ENCODE results near the gene APOA1.
"Not testable (repeated sequence)": the region's sequence is repeated elsewhere in the genome, so short reads cannot be mapped to it uniquely, and the experiment has no call there.

Gene APOA1

DNA sequence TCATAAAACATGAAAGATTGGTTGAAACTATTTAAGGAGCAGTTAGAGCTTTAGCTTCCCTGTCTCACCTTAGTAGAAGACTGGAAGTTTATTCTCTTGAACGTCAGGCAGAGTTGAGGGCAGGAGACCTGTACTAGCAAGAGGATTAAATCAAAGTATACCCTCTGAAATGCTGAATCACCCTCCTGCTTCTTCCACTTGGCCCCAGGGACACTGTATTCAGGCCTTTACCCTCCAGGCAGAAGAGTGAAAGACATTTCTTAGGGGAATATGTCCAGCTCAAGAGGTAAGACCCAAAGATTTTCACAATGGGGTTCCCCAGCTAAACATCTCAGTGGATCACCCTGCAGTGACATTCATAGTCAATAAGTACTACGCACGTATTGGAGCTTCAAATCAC, 26.2 kb downstream of the APOA1 start:
- DNase-seq = no peak

DNA sequence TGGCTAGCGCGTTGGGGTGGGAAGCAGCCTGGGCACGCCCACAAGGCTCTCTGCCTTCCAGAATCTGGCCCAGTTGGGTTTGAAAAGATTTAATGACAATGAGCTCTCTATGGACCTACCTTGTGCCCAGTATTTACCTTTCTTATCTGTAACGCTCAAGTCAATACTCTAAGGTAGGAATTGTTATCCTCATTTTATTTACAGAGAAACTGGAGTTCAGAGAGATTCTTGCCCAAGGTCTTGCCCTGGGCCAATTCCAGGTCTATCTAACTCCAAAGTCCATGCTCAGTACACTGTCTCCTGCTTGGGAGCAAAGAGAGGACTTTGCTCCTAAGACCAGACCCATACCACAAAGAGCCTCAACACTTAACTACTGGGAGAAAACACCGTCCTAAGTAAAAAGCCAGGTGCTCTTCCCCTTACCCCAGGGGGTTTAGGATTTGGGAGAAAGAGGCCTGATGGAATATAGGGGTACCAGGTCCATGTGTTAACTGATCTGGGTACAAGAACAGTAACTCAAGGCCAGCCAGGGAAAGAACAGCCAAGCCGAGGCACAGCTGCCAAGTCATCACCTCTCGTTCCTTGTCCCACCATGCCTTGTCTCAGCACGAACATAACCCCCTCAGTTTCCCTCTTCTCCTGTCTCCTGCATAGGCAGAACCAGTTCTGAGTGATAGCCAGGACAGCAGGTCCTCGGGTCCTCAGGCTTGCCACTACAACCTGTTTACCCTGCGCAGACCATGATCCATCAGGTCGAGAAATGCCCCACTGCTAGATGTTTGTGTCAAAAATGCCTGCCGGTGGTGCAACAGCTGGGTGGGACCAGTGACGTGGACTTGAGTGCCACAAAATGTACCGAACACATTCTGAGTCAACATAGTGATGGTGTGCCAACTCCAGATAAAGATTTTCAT, 28.9 kb downstream of the APOA1 start:
- DNase-seq = no peak

DNA sequence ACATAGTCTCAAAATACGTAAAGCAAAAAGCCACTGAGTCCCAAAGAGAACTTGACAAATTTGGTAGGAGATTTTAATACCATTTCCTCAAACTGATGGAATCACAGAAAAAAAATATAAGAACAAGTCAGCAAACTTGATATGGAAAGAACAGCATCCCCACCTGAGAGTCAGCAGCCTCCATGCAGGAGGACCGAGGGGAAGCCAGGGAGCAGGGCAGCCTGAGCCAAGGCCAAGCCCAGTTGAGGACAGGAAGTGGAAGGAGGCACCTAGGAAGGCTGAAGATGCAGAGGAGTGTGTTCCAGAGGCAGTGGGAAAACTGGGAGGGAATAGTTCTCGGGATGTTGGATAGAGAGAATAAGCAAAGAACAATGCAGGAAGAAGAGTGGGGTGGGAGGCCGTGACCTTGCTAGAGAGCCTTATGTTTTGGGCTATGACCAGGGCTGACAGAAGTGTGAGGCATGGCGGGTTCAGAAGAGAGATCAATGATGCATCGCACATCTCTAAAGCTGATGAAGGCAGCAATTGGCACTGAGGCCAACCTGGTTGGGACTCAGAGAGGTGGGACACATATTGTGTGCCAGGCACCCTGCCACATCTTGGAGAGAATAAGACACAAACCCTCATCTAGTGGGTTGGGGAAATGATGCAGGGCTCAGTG, 29.7 kb downstream of the APOA1 start:
- DNase-seq = no peak

DNA sequence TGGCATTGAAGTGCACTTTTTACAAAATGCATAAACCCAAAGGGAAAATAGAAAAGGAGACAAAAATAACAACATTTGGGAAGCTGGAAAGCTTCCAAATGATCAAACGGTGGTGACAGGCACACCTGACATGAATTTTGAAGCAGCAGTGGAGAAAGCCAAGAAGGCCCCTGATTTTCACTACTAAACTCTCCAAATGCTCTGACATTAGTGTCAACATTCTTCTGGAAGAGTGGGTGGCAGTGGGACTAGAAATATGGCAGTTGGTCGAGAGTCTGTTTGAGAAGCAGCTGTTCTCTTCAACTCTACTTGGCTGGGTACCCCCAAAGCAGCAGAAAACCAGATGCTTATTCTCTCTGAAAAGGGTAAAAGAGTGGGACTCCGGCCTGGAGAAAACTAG, 33.4 kb downstream of the APOA1 start:
- no peak for DNase-seq

DNA sequence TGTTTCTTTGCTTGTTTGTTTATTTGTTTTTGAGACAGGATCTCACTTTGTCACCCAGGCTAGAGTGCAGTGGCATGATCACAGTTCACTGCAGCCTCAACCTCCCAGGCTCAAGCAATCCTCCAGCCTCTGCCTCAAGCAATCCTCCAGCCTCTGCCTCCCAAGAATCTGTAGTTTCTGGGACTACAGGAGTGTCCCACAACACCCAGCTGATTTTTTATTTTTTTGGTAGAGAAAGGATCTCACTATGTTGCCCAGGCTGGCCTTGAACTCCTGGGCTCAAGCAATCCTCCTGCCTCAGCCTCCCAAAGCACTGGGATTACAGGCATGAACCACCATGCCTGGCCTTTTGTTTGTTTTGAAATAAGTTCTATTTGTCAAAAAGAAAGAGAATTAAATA, 35.8 kb downstream of the APOA1 start:
- DNase-seq = not testable (repeated sequence)

DNA sequence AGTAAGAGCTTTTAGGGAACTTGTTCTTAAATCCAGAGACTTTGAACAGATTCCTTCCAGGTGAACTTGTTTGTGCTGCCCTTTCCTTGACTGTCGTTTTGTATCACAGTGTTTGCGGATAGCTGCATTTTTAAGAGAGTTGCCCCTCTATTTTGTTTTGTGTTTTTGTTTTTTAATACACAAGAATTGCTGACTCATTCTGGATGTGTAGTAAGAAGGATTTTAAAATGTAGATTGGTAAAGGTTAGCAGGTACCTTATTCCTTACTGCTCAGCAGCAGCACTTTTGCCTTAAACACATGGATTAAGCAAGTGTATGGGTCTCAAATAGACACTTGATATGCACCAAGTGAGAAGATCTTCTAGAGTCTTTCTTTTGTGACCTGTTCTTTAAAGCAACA, 36.8 kb downstream of the APOA1 start:
- DNase-seq = no peak

DNA sequence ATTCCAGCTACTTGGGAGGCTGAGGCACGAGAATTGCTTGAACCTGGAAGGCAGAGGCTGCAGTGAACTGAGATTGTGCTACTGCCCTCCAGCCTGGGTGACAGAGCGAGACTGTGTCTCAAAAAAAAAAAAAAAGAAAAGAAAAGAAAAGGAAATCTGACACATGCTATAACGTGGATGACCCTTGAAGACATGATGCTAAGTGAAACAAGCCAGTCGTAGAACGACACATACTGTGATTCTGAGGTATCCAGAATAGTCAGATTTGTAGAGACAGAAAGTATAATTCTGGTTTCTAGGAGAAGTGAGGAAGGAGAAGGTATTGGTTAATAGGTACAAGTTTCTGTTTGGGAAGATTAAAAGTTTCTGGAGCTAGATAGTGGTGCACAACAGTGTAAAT, 39.1 kb downstream of the APOA1 start:
- no peak for DNase-seq

DNA sequence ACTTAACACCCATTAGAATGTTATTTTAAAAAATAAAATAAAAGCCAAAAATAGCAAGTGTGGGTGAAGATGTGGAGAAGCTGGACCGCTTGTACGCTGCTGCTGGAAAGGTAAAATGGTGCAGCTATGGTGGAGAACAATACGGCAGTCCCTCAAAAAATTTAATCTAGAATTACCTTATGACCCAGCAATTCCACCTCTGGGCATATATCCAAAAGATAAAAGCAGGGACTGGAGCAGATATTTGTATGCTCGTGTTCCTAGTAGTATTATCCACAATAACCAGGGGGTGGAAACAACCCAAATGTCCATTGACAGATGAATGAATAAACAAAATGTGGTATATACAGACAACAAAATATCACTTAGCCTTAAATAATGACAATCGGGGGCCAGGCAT, 39.6 kb downstream of the APOA1 start:
- DNase-seq = no peak

DNA sequence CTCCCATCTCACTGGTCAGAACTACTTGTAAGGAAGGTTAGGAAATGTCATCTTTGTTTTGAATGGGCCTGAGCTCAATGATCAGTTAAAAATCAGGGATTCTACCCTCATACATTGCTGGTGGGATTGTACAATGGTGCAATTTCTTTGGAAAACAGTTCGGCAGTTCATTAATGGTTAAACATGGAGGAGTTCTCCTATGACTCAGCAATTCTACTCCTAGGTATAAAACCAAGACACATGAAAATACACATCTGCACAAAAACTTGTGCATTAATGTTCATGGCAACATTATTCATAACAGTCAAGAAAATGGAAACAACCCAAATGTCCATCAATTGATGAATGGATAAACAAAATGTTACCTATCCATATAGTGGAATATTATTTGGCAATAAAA, 40.9 kb downstream of the APOA1 start:
- DNase-seq = no peak

DNA sequence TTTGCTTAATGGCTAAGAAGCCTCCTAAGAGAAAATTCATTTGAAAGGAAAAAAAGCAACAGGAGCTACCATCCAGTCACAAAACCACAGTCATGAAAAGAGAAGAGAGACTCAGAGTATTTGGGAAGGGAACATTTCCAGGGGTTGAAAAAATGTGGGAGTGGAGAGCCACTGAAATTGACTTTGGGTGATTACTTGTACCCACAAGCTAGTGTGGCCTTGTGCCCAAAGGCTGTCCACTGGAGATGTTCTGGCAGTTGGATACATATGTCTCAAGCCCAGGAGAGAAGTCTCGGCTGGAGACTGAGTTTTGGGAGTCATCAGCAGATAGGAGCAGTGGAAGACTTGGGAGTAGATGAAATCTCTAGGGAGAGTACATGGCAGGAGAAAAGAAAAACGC, 42.6 kb downstream of the APOA1 start:
- no peak for DNase-seq

DNA sequence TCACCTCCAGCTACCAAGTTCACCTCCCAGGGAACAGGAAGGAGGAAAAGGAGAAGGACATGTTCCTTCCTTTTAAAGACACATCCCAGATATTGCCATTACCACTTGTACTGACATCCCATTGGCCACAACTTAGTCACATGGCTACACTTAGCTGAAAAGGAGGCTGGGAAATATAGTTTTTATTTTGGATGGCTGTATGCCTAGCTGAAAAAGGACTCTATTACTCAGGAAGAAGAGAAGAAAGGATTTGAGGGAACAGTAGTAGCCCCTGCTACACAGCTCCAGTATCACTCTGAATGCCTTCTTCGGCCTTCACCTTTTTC, 43.7 kb downstream of the APOA1 start:
- peak; percentile 25 for DNase-seq

DNA sequence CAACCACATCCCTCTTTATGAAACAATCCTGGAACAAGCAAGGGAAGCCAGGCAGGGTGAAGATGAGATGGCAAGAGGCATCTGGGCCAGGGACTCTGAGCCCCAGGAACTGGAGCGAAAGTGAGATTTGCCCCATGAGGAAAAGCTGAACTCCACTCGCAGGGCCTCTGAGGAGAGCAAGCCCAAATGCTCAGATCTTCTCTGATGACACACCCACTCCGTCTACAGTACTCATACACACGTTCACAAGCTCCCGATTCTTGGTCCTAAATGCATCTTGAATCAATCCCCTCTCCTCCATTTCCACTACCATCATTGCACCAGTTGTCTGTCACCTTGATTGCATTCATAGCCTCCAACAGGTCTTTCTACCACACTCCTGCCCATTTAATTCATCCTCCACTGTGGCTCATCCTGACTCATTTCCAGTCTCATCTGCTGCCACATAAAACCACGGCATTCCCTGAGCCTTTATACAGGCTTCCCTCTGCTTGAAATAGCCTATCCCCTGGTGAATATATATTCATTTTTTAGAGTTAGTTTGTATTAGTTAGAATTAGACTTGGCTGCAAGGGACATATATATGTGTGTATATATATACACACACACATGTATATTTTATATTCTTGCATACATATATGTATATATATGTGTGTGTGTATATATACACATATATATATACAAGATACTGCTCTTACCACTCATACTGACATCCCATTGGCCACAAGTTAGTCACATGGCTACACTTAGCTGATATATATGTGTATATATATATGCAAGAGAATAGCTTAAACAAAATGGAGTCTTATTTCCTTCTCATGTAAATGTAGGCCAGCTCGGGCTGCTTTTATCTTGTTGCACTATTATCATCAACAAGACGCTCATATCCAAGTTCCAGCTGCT, 44.3 kb downstream of the APOA1 start:
- DNase-seq = no peak

DNA sequence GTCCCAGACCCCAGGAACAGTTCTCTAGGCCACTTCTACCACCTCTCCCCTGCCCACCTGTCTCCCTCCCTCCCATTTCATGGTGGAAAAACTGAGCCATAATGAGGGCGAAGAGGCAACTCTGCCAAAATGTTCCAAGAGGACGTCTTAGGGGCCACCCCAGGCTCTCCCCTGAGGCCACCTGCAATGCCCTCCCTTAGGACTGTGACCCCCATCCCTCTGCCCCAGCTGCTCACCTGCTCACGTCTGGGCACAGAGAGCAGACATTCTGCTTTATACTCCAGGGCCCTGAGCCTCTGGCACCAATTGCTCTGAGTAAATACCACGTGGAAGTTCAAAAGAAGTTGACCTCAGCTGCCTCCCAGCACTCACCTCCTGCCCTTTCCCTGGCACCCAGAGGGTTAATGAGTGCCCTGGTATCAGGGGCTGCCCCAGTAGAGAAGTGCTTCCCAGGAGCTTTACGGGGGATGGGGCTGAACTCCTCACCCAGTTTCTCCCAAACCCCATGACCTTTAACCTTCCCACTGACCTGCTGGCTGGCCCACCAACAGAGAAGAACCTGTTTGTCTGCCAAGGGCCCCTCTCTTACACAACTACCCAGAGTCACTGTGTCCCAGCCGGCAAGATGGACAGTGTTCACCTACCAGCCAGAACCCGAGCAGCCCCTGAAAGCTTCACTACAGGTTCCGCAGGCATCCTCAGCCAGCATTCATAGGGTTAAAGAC, 45.1 kb downstream of the APOA1 start:
- DNase-seq = no peak

DNA sequence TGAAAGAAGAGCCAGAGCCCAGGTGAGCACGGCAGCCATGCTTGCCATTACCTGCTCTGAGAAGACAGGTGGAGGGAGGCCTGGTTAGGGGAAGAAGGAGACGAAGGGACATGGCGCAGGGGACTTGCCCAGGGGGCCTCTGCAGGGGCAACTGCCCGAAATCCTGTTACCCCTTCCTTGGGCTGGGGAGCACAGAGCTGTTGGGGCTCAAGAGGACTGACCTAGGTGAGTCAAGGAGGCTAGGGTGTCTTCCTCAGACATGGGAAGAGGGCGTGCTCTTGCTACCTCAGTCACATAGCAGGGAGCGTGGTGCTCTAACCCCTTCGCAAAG, 45.6 kb downstream of the APOA1 start, which contains the start of gene APOA5:
Gene APOA5, minus strand, starts transcription at position 67 of the 331 bp plus-strand sequence. Its CDS starts 19 bp downstream, at position 48.
- no peak for DNase-seq

DNA sequence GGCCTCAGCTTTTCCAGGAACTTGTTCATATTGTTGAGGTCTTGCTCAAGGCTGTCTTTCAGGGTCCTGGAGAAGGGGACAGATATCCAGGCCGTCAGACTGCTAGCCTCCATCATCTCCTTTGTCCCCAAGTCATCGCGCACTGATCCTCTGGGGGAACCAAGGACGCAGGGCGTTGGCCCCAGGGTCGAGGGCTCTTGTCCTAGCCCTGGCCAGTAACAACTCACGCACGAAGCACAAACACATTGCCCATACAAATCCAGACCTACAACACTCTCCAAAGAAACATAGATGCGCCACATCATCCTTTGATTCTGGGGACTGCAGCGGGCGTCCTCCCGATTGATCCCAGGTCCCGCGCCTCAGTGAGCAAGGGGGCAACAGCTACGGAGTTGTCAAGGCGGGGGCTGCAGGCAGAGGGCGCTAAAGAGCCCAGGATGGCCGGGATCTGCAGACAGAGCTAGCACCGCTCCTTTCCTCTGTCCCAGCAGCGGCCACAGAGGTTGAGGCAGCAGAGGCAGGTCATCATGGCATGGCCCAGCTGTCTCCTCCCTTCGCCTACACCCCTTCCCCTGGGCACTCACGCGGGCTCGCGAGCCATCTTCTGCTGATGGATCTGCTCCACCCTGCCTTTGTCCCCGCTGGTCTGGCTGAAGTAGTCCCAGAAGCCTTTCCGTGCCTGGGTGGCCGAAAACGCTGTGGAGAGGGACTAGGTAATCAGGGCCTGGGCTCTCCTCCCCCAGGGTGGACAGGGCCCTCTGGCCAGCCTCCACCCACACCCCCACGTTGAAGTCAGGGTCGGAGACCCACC, 46.2 kb downstream of the APOA1 start:
- peak; percentile 84 for DNase-seq

DNA sequence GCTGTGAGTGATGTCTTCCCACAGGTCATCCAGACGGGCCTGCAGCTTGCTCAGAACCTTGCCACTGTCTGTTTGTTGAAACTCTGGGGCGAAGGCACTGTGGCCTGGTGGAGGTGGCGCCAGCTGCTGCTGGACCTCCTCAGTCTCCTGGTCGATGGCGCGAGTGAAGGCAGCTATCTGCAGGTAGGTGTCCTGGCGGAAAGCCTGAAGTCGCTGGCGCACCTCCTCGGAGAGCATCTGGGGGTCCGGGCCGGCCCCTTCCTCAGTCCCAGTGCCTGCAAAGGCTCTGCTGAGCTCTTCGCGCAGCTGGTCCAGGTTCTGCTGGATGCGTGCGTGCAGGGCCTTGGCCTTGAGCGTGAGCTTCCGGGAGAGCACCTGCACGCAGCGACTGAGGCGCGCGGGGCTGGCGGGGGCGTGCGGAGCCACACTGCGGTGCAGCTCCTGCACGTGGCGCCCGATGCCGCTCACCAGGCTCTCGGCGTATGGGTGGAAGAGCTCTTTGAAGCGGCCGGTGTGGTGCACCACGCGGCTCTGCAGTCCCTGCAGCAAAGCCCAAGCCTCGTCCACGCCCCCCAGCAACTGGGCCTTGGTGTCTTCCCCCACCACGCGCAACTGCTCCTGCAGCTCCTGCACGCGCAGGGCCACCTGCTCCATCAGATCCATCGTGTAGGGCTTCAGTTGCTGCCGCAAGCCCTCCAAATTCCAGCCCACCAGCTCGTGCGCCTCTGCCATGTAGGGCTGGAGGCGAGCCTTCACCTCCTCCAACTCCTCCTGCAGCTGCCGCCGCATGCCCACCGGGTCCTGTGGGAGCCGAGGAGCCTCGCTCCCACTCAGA, 47.0 kb downstream of the APOA1 start:
- DNase-seq = no peak

DNA sequence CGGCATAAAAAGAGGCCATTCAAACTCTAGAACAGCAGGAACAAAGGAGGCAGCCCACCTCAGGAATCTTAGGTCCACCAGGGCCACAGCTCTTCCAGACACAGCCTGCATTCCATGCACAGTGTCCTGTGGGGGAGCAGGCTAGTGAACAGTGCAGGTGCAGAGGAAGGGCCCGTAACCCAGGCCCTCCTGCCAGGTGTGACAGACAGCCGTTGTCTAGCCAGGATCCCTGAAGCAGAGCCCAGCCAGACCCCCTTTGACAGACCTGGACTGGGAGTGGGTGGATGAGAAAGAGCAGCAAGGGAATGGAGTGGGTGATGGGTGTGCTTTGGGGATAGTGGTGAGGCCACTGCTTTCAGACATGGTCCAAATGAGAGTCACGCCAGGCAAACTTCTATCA, 48.4 kb downstream of the APOA1 start:
- no peak for DNase-seq

DNA sequence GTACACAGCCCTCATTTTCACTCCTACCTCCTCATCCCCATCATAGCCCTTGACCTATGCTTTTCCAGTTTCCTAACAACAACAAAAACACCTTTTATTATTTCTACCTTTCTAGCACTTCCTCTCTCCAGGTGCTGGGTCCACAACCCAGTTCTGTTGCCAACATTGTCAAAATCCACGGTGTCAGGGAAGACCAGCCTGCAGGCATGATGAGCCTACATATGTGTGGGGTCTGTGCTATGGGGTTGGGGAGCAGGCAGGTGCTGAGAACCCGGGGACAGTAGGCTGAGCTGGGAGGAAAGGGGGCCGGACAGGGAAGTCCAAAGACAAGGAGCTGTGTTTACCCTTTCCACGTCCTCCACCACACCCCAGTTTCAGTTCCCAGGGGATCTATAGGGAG, 48.9 kb downstream of the APOA1 start:
- no peak for DNase-seq

DNA sequence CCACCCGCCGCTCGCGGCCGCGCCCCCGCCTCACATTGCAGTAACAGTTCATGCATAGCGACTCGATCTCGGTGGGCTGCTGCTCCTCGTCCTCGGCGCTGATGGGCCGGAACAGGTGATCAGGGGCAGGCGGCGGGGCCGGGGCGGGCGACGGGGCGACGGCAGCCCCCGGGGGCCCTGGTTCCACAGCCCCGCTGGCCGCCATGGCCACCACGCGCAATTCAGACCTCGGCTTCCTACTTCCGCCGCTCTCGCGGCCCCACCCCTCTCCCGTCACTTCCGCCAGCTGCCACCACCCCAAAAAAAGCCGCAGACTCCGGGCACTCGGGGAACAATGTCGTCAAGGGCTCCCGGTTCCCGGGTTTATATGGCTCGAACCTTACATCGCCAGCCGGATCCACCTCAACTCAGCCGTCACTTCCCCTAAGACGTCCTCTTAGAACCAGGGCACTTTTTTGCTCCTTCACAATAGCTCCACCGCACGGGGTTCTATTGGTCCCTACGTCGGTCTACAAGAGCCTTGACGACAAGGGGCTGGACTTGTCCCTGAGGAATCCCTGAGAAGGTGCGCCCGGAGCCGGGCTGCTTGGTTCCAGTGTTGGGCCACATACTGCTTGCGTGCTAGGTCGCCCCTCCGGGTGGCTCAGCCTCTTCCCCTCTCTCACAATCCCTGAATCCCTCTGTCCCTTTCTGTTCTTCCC, 49.5 kb downstream of the APOA1 start, which contains the start of gene ZPR1:
Gene ZPR1, minus strand, starts transcription at position 238 of the 701 bp plus-strand sequence. Its CDS starts 33 bp downstream, at position 205.
- DNase-seq = peak; percentile 89

DNA sequence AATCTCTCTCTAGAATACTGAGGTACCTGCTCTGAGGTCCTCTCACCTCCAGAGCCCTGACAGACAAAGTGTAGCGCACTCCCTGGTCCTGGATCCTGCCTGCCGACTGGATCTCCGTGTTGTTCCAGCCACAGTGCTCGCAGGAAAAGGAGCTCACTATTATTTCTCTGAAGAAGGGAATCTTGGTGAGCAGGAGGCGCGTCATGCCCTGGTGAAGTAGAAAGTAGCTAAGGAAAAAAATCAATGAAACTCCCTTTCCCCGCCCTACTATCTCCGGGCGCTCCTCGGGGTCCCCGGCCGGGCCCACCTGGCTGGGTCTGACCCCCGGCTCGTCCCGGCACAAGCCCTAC, 50.0 kb downstream of the APOA1 start:
- DNase-seq = peak; percentile 47

Measured in DMS53 (cell line).